RWPE2 (cell line): ENCODE results near the gene C11orf58.
A peak's percentile ranks its signal among the peaks of the same experiment; 100 is the strongest.

ENCODE experiments used
- ATAC-seq: fragments of 200-7000 bp; cut with Tn5 transposase; 3 replicates; pipeline ENCODE4 v1.9.1; 2021; ENCODE audit warnings: low read depth
- DNase-seq: peaks from one replicate; pipeline ENCODE4 v3.0.0-alpha.2; 2020; ENCODE audit warnings: low spot score
- H3K27ac ChIP-seq: fragments of 450-650 bp; 2 replicates; pipeline ENCODE4 v1.5.1; 2017; ENCODE audit warnings: mild to moderate bottlenecking; ENCODE audit not compliant: poor library complexity, severe bottlenecking
- H3K27me3 ChIP-seq: fragments of 250-450 bp; sonication (Bioruptor Pico); 2 replicates; pipeline ENCODE4 v1.5.1; 2021; ENCODE audit warnings: mild to moderate bottlenecking, moderate library complexity; ENCODE audit not compliant: insufficient read depth, poor library complexity, severe bottlenecking
- H3K36me3 ChIP-seq: fragments of 250-450 bp; sonication (Bioruptor Pico); 2 replicates; pipeline ENCODE4 v1.5.1; 2020; ENCODE audit warnings: low read depth, mild to moderate bottlenecking, moderate library complexity
- H3K4me1 ChIP-seq: fragments of 250-450 bp; sonication (Bioruptor Pico); 2 replicates; pipeline ENCODE4 v1.5.1; 2021; ENCODE audit warnings: mild to moderate bottlenecking, moderate library complexity; ENCODE audit not compliant: insufficient read depth, poor library complexity, severe bottlenecking
- H3K4me3 ChIP-seq: fragments of 250-450 bp; sonication (Bioruptor Pico); 2 replicates; pipeline ENCODE4 v1.5.1; 2021; ENCODE audit warnings: mild to moderate bottlenecking, moderate library complexity; ENCODE audit not compliant: severe bottlenecking
- H3K9me3 ChIP-seq: fragments of 250-450 bp; sonication (Bioruptor Pico); 2 replicates; pipeline ENCODE4 v1.5.1; 2021; ENCODE audit warnings: mild to moderate bottlenecking, moderate library complexity; ENCODE audit not compliant: severe bottlenecking
- TF ChIP-seq, protein P1 (sequence below): fragments of 450-650 bp; IDR thresholded peaks from one replicate; pipeline ENCODE4 v1.5.1; 2017; ENCODE audit warnings: mild to moderate bottlenecking, moderate library complexity; ENCODE audit not compliant: poor library complexity, severe bottlenecking

The C11orf58 gene

DNA sequence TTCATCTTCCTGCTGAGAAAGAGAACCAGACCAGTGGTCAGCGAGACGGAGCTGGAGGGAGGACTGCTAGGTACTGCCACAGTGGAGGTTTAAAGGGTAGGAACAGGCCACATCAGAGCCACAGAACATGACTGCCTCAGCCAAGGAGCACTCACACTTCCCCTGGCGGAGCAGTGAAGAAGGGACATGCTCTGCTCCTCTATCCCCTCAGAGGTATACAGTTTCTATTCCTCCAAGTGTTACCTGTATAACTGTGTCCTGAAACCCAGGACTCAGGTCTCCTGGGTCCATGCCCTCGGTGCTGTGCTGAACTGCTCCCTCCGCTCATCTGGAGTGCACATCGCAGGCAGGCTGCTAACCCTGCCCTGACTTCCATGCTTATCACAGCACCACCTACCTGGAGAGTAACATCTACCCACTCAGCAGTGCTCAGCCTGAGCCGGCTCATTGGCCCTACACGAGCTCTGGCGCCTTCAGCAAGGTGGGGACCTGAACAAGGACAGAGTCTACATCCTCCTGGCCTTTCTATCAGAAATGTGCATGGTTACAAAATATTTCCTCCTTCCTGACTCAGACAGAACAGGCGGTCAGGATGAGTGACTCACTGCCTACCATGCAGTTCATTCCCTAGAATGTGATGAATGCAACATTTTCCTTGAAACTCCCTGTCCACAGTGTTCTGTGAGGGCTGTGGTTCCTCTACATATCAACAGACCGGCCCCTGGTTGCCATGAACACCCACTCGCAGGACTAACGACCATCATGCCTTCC is 52.9 kb downstream of the C11orf58 start:
- no peak for DNase-seq
- Histone ChIP-seq H3K9me3 (no peaks in the 10 kb centered on the region), H3K4me3 (no peak overlapping the region), H3K36me3 (no peaks in the 10 kb centered on the region), H3K27ac (peak overlapping the region; percentile 78), H3K27me3 (no peaks in the 10 kb centered on the region), H3K4me1 (peaks cover 37% of the 10 kb centered on the region)
- TF ChIP-seq, protein P1, sequence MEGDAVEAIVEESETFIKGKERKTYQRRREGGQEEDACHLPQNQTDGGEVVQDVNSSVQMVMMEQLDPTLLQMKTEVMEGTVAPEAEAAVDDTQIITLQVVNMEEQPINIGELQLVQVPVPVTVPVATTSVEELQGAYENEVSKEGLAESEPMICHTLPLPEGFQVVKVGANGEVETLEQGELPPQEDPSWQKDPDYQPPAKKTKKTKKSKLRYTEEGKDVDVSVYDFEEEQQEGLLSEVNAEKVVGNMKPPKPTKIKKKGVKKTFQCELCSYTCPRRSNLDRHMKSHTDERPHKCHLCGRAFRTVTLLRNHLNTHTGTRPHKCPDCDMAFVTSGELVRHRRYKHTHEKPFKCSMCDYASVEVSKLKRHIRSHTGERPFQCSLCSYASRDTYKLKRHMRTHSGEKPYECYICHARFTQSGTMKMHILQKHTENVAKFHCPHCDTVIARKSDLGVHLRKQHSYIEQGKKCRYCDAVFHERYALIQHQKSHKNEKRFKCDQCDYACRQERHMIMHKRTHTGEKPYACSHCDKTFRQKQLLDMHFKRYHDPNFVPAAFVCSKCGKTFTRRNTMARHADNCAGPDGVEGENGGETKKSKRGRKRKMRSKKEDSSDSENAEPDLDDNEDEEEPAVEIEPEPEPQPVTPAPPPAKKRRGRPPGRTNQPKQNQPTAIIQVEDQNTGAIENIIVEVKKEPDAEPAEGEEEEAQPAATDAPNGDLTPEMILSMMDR = no peak
- peak; percentile 78 for ATAC-seq

DNA sequence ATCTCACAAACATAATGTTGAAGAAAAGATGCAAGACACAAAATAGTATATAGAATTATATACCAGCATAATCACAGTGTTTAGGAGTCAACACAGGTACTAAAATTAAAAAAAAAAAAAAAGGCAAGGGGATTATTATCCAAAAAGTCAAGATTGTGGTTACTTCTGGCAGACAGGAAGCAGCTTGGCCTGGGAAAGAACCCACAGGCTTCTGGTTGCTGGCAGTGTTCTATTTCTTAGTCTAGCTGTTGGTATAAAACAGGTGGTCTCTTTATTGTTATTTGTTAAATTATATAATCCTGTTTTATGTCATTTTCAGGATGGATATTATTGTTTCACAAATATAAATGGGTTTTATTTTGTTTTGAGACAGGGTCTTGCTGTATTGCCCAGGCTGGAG is 54.0 kb downstream of the C11orf58 start:
- Histone ChIP-seq H3K4me3 (no peak overlapping the region), H3K36me3 (no peaks in the 10 kb centered on the region), H3K9me3 (no peaks in the 10 kb centered on the region), H3K27ac (peak overlapping the region; percentile 78), H3K27me3 (no peaks in the 10 kb centered on the region), H3K4me1 (peaks cover 30% of the 10 kb centered on the region)
- DNase-seq (no peak), ATAC-seq (no peak)
- TF ChIP-seq, protein P1 = no peak

DNA sequence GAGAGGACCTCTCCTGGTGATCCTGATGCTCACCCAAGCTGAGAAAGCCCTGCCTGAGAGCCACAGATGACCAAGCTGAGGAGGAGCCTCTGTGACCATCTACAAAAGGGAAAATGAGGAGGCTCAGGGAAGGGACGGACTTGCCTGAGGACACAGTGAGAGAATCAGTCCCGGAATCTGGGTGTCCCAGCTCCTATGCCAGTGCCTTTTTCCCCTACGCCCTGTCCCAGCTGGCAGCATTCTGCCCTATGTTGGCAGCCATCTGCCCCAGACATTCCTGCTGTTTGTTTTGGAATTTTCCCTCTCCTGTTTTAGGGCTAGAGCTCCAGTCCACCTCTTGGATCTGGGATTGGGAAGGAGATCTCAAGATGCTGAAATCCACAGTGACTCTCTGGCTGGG is 54.6 kb downstream of the C11orf58 start:
- peak overlapping the region; percentile 78 for H3K27ac ChIP-seq
- ATAC-seq (no peak), DNase-seq (no peak)
- H3K36me3 ChIP-seq = no peaks in the 10 kb centered on the region
- no peaks in the 10 kb centered on the region for H3K9me3 ChIP-seq
- no peaks in the 10 kb centered on the region for H3K27me3 ChIP-seq
- TF ChIP-seq, protein P1 = no peak
- H3K4me1 ChIP-seq = peaks cover 25% of the 10 kb centered on the region
- H3K4me3 ChIP-seq = no peak overlapping the region

DNA sequence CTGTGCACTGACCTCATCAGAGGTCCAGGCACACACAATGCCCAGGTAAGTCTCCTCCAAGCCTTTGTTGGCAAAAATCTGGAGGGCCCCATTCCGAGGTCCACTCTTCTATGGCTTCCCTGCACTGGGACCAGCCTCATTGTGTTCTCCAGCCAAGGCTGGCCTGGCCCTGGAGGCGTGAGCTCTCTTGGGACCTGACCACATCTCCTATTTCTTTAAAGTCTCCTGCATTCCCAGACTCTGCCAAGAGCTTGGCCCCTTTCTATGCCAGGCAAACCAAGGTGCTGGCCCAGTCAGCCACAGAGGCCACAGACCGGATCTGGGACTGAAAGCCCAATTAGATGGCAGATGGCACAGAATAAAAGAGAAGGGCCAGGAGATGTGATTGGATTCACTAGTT is 55.1 kb downstream of the C11orf58 start:
- Histone ChIP-seq H3K4me1 (peaks cover 22% of the 10 kb centered on the region), H3K36me3 (no peaks in the 10 kb centered on the region), H3K4me3 (no peak overlapping the region), H3K27ac (no peak overlapping the region), H3K9me3 (no peaks in the 10 kb centered on the region), H3K27me3 (no peaks in the 10 kb centered on the region)
- TF ChIP-seq, protein P1 = no peak
- ATAC-seq (no peak), DNase-seq (no peak)
